ENCODE results near the gene SEMA3G.

The SEMA3G gene

DNA sequence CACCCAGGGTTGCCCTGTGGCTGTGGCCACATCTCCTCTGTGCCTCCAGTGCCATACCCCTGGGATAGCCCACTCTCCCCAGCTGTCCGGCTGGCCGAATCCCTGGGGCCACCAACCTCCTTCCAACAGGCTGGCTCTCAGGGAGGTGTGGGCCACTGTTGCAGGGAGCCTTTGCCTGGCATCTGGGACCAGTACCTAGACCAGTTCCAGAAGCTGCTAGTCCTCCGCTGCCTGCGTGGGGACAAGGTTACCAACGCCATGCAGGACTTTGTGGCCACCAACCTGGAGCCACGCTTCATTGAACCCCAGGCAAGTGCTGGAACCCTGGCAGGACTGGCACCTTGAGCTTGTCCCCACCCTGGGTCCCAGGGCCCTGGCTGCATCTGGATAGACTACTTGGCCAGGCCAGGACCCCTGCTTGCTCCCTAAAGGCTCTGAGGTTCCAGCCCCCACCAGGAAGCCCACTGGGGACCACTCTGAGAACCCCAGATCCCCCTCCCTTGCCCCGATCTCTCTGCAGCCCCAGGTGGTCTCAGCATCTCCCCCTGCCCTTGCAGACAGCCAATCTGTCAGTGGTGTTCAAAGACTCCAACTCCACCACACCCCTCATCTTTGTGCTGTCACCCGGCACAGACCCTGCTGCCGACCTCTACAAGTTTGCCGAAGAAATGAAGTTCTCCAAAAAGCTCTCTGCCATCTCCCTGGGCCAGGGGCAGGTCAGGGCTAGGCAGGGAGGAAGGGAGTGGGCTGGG is 50.0 kb downstream of the SEMA3G start:
- no peak for FAIRE-seq

DNA sequence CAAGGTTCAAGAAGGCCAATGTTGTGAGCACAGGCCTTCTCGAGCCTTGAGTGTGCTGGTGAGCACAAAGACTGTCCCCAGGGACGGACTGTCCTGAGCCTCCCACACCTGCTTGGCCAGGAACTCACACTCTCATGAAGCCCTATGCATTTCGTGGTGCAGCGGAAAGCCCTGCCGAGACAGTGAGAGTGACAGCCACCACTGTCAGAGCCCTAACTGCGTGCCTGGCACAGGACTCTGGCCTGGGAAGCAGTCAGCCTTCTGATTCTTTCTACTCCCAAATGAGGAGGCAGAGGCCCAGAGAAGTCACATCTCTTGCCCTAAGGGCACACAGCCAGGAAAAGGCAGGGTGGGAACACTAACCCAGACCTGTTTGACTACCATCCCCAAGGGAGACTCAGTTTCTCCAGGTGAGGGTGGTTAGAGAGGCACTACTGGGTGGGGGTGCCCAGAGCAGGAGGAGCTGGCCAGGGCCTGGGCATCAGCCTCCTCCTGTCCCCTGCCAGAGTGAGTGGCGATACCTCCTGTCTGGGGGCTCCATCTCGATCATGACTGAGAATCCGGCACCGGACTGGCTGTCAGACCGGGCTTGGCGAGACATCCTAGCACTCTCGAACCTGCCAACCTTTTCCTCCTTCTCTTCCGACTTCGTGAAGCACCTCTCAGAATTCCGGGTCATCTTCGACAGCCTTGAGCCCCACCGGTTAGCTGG is 50.8 kb downstream of the SEMA3G start:
- no peak for FAIRE-seq

DNA sequence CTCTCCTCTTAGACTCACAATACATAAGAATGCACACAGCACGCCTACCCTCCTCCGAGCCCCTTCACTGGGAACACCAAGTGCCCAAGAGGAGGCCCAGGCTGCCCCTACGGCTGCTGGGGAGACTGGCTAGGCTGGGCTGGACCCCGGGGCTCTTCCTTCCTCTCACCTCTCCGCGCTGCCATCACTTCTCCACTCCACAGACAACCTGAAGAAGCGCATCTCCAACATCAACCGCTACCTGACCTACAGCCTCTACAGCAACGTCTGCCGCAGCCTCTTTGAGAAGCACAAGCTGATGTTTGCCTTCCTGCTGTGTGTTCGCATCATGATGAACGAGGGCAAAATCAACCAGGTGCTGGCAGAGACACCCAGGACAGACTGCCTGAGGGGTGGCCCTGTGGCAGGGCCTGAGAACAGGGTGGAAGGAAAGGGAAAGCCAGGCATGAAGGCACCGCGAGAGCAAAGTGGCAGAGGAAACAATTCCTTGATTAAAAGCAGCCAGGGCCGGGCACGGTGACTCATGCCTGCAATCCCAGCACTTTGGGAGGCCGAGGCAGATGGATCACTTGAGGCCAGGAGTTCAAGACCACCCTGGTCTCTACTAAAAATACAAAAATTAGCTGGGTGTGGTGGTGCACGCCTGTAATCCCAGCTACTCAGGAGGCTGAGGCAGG is 51.6 kb downstream of the SEMA3G start:
- FAIRE-seq: no peak

GRCh38 chr3:52392216-52392930 is 52.5 kb downstream of the SEMA3G start:
- no peak for FAIRE-seq

DNA sequence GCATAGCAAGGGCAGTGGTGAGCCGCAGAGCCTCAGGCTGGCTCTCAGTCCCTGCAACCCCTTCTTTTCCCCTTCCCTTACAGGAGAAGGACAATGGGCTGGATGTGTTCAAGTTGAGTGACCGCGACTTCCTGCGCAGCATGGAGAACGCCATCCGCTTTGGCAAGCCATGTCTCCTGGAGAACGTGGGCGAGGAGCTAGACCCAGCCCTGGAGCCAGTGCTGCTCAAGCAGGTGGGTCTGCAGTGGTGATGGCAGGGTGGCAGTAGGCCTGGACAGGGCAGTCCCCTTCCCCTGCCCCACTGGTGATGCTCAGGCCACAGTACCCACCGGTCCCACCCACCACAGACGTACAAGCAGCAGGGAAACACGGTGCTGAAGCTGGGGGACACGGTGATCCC is 53.8 kb downstream of the SEMA3G start:
- FAIRE-seq: no peak

- no peak for FAIRE-seq
Observed at GRCh38 chr3:52388933-52389332, 56.0 kb downstream of the SEMA3G start.

GRCh38 chr3:52388348-52388821 is 56.5 kb downstream of the SEMA3G start:
- FAIRE-seq: no peak

DNA sequence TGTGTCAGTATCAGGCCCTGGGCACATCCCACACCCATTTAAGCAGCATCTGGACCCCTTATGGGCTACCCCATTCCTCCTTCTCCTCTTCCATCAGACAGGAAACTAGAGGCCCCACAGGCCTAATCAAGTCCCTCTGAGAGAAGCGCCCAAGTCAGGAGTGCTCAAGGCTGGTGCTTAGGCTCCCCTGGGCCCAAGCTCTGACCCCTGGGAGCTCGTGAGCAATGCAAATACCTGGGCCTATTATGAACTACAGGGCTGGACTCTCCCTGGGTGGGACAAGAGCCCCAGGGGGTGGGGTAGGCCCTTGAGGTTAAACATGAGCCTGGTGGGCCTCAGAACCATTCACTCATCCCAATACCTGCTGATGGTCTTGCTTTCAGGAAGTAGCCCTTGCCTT is 57.4 kb downstream of the SEMA3G start:
- FAIRE-seq: no peak

GRCh38 chr3:52385157-52385556 is 59.7 kb downstream of the SEMA3G start:
- FAIRE-seq: no peak

- FAIRE-seq: no peak
Observed at GRCh38 chr3:52384019-52384761, 60.7 kb downstream of the SEMA3G start.

DNA sequence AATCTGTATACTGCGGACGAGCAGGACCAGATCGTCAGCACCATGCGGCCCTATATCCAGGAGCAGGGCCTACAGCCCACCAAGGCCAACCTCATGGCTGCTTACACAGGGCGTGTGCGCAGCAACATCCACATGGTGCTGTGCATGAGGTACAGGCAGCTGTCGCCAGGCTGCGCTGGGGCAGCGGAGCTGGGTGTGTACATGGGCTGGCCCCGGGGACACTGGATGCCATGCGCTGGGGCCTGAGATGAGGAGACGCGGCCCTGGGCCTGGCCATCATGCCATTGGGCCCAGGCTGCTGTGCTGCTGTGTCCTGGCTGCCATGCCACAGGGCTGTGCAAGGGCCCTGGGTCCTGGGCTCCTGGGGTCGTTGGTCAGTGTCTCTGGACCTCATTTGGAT is 61.5 kb downstream of the SEMA3G start:
- no peak for FAIRE-seq

Measured in colon (tissue), 2 donors.